HCEC 1CT (cell line): Measurements from ENCODE around the gene GPR137.

ENCODE experiments used
- DNase-seq: peaks from one replicate; pipeline ENCODE4 v3.0.0-alpha.2; 2017

Gene GPR137

DNA sequence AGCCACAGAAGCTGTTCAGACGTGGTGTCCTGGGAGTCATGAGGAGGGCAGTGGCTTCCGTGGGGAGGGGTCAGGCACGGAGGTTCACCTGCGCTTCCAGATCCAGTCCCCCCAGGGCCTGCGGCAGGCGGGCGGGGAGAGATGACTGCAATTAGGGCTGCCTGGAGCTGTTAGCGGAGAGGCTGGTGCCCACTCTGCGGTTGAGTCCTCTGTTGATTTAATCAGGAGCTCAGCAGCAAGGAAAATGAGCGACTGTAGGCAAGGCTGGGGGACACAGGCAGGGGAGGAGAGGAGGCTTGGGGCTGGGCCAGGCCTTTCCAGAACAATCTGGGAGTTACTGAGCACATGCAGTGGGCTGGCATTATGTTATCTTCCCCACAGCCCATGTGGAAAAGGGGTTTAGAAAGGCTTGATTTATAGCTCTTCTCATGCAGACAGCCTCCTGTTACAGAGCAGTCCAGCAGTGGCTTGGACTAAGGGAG lies 21.2 kb upstream of the GPR137 start:
- DNase-seq: no peak

DNA sequence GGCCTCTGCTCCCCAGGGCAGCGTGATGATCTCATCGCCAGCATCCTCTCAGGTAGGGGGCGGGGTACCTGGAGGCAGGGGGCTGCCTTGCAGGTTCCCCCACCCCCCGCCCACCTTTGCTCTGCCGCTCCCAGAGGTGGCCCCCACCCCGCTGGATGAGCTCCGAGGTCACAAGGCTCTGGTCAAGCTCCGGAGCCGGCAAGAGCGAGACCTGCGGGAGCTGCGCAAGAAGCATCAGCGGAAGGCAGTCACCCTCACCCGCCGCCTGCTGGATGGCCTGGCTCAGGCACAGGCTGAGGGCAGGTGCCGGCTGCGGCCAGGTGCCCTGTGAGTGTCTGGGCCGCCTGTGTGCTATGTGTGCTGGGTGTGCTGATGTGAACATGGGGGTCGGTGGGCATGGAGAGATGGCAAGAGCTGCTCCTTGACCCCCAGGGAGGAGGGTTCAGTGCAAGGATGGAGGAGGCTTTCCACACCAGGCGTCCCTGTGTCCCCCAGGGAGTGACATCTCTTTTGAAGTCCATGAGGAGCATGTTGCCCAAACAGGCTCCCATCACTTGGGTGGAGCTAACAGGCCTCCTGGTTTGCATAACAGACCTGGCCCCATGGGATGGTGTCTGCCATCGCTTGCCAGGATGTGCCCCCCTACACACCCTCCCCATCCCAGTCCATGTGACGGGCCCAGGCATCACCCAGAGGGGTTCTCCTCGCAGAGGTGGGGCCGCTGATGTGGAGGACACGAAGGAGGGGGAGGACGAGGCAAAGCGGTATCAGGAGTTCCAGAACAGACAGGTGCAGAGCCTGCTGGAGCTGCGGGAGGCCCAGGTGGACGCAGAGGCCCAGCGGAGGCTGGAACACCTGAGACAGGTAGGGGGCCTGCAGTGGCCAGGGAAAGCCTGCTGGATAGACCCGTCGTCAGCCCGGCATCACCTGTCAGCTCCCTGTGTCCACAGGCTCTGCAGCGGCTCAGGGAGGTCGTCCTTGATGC lies 20.2 kb upstream of the GPR137 start:
- DNase-seq: no peak

DNA sequence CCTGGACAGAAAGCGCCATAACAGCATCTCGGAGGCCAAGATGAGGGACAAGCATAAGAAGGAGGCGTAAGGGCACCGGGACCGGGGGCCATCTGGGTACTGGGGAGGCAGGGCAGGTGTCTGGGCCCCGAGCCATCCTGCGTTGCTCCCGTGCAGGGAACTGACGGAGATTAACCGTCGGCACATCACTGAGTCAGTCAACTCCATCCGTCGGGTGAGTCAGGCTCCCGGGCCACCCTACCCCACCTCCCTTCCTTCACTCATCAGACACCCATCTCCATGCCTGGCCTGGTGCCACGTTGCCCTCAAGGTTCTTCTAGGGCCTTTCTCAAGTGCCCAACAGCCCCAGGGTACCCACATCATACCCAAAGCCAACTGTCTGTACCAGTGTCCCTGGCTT lies 19.3 kb upstream of the GPR137 start:
- DNase-seq: no peak

DNA sequence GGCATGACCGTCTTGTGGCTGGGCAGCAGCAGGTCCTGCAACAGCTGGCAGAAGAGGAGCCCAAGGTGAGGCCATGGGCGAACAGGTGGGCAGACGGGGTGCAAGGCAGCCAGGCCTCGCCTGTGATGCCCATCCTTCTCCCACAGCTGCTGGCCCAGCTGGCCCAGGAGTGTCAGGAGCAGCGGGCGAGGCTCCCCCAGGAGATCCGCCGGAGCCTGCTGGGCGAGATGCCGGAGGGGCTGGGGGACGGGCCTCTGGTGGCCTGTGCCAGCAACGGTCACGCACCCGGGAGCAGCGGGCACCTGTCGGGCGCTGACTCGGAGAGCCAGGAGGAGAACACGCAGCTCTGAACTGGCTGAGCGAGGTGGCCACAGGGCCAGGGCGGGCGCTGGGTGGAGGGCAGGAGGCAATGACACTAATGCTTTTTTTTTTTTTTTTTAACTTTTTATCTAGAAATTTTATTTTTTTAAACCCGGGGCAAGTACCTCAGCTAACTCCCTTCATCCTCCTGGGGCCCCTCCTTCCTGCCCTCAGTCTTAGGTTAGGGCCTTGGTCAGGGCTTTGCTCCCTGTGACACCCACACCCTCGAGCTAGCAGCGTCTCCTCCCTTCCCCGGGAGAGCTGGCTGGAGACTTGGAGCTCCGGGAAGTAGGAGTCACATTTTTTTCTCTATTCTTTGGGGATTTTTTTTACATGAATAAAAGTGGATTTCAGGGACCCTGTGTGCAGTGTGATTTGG lies 18.3 kb upstream of the GPR137 start:
- no peak for DNase-seq

DNA sequence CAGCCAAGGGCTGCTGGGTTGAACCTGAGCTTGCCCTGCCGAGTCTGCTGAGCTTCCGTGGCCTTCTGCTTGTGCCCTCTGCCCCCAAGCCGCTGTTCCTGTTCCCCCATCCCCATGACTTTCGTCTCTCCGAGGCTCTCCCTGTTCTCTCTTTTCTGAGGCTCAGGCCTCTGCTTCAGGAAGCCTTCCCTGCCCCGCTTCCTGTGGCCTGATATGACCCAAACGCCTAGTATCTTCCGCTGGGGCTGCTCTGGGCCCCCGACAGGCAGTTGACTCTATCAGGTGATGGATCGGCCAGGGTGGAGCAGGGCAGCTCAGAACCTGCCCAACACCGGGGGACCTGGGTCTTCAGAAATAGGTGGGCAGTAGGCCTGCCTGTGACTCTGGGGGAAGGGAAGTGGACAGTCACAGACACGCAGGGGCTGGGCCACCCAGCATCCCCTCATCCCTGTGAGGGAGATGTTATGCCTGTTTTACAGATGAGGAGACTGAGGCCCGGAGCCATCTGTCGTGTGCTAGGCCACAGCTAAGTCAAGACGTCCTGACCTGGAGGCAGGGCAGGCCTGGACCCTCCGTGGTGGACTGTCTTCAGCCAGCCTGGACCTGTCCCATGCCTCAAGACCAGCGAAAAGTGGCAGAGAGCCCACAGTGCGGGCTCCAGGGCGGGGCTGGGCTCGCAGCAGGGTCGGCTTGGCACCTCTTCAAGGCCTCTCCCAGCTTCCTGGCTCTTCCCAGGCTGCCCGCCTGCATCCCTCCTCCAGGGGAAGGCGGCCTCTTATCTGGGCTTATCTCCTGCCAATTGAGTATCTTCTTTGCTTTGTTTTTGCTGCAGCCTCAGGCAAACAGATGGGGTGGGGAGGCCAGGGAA lies 17.4 kb upstream of the GPR137 start:
- no peak for DNase-seq

DNA sequence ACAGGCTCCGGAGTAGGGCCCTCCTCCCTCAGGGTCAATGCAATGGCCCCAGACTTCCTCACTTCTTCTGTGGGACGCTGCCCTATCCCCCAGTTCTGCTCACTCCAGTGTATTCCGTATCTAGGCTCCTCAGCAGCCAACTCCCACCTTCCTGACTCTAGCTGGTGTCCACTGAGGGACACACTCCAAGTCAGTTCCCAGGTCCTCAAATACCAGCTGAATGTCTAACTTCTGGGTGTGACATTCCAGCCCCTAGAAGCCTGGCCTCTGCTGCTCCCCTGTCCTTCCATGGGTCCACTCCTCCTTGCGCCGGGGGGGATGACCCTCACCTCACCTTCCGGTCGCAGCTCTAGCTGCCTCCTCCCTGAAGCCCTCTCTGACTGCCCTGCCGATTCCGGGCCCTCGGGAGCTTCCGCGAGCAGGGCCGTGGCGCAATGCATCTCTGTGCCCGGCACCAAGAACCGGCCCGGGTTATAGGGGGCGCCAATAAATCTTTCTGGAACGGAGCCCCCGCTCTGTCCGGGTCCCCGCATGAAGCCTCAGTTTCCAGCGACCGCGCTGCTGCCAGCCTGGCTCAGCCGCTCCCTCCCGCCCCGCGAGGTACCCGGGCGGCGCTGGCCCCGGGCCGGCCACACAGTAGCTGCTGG lies 16.6 kb upstream of the GPR137 start:
- DNase-seq: peak; percentile 65

DNA sequence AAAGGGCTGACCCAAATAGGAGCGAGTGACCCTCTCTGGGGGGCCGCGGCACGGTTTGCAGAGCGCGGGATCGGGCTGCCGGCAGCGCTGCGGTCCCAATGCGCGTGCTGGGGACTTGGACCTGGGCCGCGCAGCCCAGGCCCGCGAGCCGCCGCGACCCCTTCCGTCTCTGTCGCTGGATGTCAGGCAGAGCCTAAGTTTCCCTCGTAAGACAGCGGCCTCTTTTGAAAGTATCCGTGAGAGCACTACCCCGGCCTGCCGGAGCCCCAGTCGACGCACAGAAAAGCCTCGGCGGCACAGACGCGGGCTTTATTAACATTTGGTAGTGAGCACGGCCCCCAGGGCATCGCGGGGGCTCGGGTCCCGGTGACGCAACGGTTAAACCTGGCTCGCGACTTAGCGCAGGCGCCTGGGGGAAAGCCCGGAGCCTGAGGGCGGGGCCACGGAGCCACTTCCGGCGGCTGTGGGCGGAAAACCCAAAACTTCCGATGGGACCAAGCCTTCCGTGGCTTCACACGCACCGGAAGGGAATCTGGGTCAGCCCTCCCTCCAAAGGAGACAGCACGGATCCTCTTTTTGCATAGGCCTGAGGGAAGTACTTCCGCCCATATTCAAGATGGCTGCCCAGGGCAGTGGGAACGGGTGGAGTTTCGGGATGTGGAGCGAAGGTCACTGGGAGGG lies 16.0 kb upstream of the GPR137 start:
- peak; percentile 100 for DNase-seq

DNA sequence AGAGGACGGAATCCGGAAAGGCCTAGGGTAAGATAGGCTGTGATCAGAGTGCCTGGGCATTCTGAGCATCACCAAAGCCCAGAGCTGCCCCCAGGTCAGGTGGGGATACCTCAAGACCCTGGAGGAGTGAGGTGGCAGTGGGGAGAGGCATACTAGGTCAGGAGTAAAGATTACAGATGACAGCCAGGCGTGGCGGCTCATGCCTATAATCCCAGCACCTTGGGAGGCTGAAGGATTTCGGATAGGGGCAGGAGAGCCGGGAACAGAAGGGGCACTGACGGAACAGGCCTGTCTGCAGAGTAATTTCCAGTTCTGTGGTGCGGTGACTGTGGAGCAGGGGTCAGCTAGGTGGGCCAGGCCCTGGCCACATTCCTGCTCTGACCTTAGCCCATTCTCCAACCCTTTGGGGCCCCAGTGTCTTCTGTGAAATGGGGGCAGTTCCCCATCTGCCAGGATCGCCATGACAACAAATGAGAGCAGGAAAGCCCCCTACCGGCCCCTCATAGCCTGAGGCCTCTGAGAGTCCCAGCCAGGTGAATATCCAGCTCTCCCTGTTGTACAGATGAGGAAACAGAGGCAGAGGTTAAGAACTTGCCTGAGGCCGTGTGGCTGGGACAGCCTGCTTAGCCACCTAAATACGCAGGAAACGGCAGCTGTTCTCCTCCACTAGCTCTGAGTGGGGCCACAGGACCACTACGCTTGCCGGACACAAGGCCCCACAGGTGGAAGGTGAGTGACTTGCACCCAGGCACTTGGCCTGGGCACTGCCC lies 10.4 kb upstream of the GPR137 start:
- no peak for DNase-seq

DNA sequence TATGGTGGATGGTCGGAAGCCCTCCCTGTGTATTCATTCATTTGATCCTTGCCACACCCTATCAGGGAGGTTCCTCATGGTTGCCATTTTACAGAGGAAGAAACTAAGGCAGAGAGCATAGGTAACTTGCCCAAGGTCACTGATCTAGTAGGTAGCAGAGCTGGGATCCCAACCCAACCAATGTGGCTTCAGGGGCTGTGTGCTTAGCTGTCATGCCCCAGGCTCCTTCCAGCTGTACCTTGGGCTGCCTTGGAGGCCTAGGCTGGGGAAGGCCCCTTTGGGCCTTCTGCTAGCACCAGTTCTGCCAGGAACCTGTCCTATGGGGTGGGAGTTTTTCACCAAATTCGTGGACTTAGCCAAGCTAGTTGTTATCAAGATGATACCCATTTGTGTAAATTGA lies 9.8 kb upstream of the GPR137 start:
- DNase-seq: no peak

DNA sequence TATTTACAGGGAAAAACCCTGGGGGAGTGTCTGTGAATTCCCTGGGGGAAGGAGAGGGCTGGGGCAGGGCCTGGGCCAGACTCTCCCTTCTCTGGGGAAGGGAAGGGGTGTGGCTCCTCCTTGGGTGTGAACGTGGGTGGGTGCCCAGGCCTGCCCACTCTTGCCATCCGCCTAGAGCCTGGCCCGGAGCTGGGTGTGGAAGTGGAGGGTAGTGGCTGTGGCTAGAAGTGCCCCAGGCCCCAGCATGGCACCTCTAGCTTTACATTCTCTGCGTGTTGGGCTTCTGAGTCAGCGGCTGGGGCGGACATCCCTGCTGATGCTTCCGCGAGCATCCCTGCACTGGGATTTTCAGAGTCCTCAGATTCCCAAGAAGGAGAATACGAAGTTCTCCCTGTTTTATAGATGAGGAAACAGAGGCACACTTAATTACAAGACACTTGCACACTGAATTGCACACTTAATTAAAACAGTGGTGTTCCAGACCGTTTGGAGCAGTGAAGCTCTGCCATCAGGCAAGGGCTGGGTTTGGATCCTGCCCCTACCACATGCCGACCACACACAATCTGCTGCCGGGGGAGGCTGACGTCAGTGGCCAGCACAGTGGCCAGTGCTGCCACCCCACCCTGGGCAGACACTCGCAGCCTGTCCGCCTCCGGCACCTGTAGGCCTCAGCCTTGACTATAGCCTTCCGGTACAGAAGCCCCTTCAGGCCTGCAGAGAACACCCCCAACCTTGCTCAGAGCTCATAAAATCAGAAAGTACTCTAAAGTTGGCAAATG lies 8.8 kb upstream of the GPR137 start:
- no peak for DNase-seq

DNA sequence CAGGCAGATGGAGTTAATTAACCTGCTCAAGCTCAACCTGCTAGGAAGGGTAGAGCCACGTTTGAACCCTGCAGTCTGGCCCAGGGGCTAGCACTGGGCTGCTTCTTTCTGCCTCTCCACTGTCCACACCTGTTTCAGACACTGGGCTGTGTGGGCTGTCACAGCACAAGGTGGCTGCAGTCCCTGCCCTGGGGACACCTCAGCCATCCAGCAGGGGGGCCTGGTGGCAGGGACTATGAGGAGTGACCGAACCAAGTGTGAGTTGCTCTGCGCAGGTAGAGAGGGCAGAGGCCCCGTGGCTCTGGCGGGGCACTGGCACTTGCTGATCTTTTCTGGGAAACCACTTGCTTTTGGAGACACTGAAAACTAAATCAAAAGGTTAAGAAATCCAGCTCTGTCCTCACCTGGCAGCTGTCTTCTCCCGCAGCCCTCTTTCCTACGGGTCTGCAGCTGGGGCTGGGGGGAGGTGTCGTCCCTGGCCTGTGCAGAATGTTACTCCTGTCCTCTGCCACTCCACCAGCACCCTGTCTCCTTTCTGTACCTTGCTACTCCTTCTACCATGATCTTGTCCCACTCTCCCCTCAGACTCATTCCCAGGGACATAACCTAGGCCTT lies 7.0 kb upstream of the GPR137 start:
- DNase-seq: no peak

DNA sequence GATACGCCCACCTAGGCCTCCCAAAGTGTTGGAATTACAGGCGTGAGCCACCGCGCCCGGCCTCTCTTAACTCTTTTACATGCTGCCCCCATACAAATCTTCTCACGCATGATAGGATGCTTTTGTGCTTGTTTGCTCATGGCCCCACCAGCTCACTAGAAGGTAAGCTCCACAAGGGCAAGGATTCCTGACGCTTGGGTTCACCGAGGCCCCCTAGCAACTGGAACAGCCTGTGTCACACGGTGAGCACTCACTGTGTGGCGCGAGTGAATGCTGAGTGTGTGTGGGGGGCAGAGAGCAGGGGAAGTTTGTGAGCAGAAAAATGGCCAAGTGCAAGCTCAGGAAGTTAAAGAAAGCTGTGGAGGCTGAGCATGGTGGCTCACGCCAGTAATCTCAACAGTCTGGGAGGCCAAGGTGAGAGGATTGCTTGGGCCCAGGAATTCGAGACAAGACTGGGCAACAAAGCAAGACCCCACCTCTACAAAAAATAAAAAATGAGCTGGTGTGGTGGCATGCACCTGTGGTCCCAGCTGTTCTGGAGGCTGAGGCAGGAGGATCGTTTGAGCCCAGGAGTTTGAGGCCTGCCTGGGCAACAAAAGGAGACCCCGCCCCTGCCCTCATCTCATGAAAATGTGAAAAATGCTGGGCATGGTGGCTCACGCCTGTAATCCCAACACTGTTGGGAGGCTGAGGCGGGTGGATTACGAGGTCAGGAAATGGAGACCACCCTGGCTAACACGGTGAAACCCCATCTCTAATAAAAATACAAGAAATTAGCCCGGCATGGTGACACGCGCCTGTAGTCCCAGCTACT lies 3.5 kb upstream of the GPR137 start:
- no peak for DNase-seq

DNA sequence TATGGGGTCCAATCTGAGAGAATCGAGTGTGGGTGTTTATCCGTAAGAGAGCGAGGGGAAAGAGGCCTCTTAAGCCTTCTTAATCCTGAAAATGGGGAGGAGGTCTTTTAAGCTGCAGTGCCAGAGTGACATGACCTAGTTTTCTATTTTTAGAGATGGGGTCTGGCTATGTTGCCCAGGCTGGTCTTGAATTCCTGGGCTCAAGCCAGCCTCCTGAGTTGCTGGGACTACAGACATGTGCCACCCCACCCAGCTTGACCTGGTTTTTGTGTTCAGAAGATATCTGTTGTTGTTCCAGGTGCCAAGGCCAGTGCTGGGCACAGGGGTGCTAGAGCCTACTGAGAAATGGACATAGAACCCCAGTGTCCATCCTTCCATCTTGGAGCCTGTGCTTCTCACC lies 2.6 kb upstream of the GPR137 start:
- no peak for DNase-seq

DNA sequence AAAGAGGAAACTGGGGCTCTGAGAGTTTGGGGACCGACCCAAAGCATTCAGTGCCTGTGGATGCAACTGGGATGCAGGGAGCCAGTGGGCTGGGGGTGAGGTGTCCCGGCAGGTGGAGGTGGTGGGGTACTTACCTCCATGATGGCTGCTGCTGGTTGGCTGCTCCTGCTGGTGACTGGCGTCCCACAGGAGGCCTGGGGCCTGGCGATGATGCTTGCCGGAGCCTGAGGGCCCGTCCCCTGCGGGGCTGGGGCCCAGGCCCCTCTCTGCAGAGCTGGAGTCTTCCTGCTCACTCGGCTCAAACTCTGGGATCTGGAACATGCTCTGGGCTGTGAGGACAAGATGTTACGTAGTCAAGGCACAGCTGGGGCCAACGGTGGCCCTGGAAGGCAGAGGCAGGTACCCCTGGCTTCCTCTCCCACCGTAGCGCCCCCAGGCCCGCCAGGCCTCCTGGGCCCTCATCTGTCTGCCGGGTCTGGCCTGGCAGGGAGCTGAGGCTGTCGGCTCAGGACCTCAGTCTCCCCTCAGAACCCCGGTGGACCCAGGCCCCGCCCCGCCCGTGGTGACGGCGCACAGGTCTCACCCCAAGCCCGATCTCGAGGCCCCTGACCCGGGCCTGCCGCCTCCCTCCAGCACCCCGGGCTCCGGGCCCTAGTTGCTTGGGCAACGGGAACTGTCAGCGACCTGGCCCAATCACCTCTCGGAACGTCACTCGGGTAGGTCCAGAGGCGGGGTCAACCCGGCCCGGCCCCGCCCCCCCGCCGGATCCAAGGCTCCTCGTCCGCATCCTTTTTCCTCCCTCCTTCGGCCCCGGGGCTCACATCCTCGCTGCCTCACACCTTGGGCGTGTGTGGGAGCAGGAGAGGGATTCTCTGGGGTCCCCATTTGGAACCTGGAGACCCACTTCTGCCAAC lies 1.3 kb upstream of the GPR137 start, which contains the start of gene BAD:
Gene BAD (minus strand): TSS at position 618 of the 914 bp plus-strand sequence. CDS start 297 bp downstream, at position 321.
- DNase-seq: peak; percentile 91

DNA sequence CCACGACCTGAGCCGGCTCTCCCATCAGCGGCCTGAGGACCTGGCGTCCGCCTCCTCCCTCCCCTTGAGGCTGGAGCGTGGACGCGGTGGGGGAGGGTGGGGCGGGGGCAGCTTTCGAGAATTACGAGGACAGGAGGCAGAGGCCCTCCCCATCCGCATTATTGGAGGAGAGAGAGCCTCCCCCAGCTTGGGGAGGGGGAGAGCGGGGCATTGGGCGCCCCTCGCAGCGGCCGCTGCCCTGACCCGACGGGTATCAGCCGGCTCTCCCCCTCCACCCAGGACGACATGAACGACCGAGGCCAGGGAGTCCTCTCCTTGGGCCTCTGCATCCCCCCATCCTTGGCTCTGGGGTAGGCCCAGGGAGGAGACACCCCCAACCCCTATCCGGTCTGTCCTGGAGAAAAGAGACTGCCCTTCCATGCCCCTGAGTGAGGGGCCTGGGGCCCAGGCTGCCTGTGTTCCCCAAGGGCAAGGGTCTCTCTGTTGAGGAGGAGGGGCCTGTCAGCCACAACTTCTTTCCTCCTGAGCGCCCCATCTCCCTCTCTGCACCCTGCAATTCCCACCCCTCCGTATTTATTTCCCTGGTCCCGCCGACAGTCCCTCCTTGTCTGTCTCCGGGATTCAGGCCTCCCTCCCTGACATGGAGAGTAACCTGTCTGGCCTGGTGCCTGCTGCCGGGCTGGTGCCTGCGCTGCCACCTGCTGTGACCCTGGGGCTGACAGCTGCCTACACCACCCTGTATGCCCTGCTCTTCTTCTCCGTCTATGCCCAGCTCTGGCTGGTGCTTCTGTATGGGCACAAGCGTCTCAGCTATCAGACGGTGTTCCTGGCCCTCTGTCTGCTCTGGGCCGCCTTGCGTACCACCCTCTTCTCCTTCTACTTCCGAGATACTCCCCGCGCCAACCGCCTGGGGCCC lies 495 bp downstream of the GPR137 start:
- no peak for DNase-seq

DNA sequence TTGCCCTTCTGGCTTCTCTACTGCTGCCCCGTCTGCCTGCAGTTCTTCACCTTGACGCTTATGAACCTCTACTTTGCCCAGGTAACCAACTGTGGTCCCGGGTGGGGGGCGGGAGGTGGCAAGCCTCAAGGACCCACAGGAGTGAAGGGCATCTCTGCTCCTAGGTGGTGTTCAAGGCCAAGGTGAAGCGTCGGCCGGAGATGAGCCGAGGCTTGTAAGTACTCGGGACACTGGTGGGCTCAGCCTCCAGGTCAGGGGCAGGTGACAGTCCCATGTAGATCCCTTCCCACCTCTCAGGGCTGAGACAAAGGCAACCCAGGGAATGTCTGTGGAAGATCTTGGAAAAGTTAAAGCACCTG lies 1.1 kb downstream of the GPR137 start:
- DNase-seq: no peak
